RWPE1 (cell line): Measurements from ENCODE around the gene SEC14L5.

Source experiments
- CTCF ChIA-PET: fragments of 350-600 bp; sonication (Branson Sonifier 250); formaldehyde crosslinking; extraction: SDS; loops from one replicate; lab custom pipeline; 2021; lab: Yijun Ruan, JAX
- POLR2A ChIA-PET: fragments of 400-600 bp; formaldehyde crosslinking; extraction: SDS; loops from one replicate; lab custom pipeline; 2020; ENCODE audit warnings: antibody characterized with exemption; ENCODE audit not compliant: low non-redundant PET; lab: Yijun Ruan, JAX
- DNase-seq: peaks from one replicate; pipeline ENCODE4 v3.0.0; 2012; ENCODE audit warnings: low spot score
- H3K27ac ChIP-seq: fragments of 450-650 bp; 2 replicates; pipeline ENCODE4 v1.5.1; 2017
- CTCF ChIP-seq: fragments of 450-650 bp; conservative IDR thresholded peaks from 2 replicates; pipeline ENCODE4 v1.5.1; 2017; ENCODE audit warnings: low read depth, mild to moderate bottlenecking

The SEC14L5 gene

GRCh38 chr16:5027575-5028235 is 69.6 kb downstream of the SEC14L5 start:
- H3K27ac ChIP-seq = no peak overlapping the region
- no peak for DNase-seq
- TF ChIP-seq CTCF = no peak
- ChIA-PET POLR2A (no interaction called here), CTCF (no interaction called here)

GRCh38 chr16:5028950-5029475 is 70.9 kb downstream of the SEC14L5 start:
- ChIA-PET POLR2A (no interaction called here), CTCF (no interaction called here)
- H3K27ac ChIP-seq = no peak overlapping the region; the same call in 1 of the 2 replicates
- TF ChIP-seq CTCF = no peak
- DNase-seq = no peak

GRCh38 chr16:5030251-5030870 is 72.2 kb downstream of the SEC14L5 start:
- no peak for DNase-seq
- TF ChIP-seq CTCF = no peak
- ChIA-PET CTCF (no interaction called here), POLR2A (no interaction called here)
- no peak overlapping the region; the same call in 1 of the 2 replicates for H3K27ac ChIP-seq

GRCh38 chr16:5031601-5032000 is 73.5 kb downstream of the SEC14L5 start:
- no peak for DNase-seq
- CTCF ChIA-PET = no interaction called here
- TF ChIP-seq CTCF = no peak
- POLR2A ChIA-PET = no interaction called here
- H3K27ac ChIP-seq = no peak overlapping the region

- CTCF ChIA-PET = no interaction called here
- peak overlapping the region; percentile 71 for H3K27ac ChIP-seq
- no peak for TF ChIP-seq CTCF
- DNase-seq = no peak
- POLR2A ChIA-PET = no interaction called here
Observed at GRCh38 chr16:5032748-5033167, 74.6 kb downstream of the SEC14L5 start.

- CTCF ChIA-PET = interaction anchor here (0.6 to 1.2 kb wide), 3 partner anchors 9 to 39 kb away, joined by 3 to 6 read pairs (median 6); no protein-coding TSS in a partner anchor
- no peak for TF ChIP-seq CTCF
- peak; percentile 91 for DNase-seq
- POLR2A ChIA-PET = interaction anchor here (0.6 kb wide), 1 partner anchor 191 kb away, joined by 3 read pairs; no protein-coding TSS in a partner anchor
- H3K27ac ChIP-seq = peak within 1 kb of the TSS; percentile 71
Observed at GRCh38 chr16:5033256-5034166, 75.4 kb downstream of the SEC14L5 start, which contains the start of gene NAGPA. Gene NAGPA, minus strand, starts transcription at chr16:5033935. Its CDS starts 21 bp downstream, at chr16:5033914.
